HAP-1 (cell line): ENCODE measurements around the gene TIE1.
A peak's percentile ranks its signal among the peaks of the same experiment; 100 is the strongest.

ENCODE experiments used
- DNase-seq, 2 experiments: peaks; one replicate each; pipeline ENCODE4 v3.0.0-alpha.2; 2016 to 2020; ENCODE audit warnings: low spot score in 2 of 2
- H3K27me3 ChIP-seq: fragments of 250-450 bp; sonication (Bioruptor Pico); 2 replicates; pipeline ENCODE4 v1.5.1; 2020; ENCODE audit warnings: low read depth, mild to moderate bottlenecking, moderate library complexity
- H3K36me3 ChIP-seq: fragments of 250-450 bp; sonication (Bioruptor Pico); replicated peaks from 2 replicates; pipeline ENCODE4 v1.5.1; 2020; ENCODE audit warnings: mild to moderate bottlenecking
- H3K4me1 ChIP-seq: fragments of 250-450 bp; sonication (Bioruptor Pico); 2 replicates; pipeline ENCODE4 v1.5.1; 2020; ENCODE audit warnings: mild to moderate bottlenecking
- H3K4me3 ChIP-seq: fragments of 250-450 bp; sonication (Bioruptor Pico); 2 replicates; pipeline ENCODE4 v1.5.1; 2020; ENCODE audit warnings: mild to moderate bottlenecking, moderate library complexity
- H3K9me3 ChIP-seq: fragments of 250-450 bp; sonication (Bioruptor Pico); 2 replicates; pipeline ENCODE4 v1.5.1; 2020; ENCODE audit warnings: mild to moderate bottlenecking, moderate library complexity
- in situ Hi-C: fragments of 300-500 bp; cut with MboI; formaldehyde crosslinking; loops from 3 replicates; pipeline ENCODE4 v1.14.3; 2020; ENCODE audit warnings: low sequenced_read_pairs, inconsistent platforms, mixed read lengths

TIE1 gene

GRCh38 chr1:43292679-43293078, 8.1 kb upstream of the TIE1 start:
- no peaks in the 10 kb centered on the region for H3K36me3 ChIP-seq
- peaks cover 10% of the 10 kb centered on the region for H3K27me3 ChIP-seq
- H3K9me3 ChIP-seq: no peaks in the 10 kb centered on the region
- peaks cover 31% of the 10 kb centered on the region for H3K4me1 ChIP-seq
- no peak for DNase-seq
- no peak overlapping the region for H3K4me3 ChIP-seq
- in situ Hi-C loops: no loop called here

GRCh38 chr1:43293176-43293575, 7.6 kb upstream of the TIE1 start:
- Histone ChIP-seq H3K27me3 (peaks cover 5% of the 10 kb centered on the region), H3K9me3 (no peaks in the 10 kb centered on the region), H3K36me3 (no peaks in the 10 kb centered on the region), H3K4me3 (no peak overlapping the region), H3K4me1 (peaks cover 31% of the 10 kb centered on the region)
- DNase-seq: no peak
- in situ Hi-C loops: no loop called here

GRCh38 chr1:43293896-43294760, 6.7 kb upstream of the TIE1 start:
- peaks cover 31% of the 10 kb centered on the region for H3K4me1 ChIP-seq
- no peaks in the 10 kb centered on the region for H3K36me3 ChIP-seq
- no peaks in the 10 kb centered on the region for H3K9me3 ChIP-seq
- H3K27me3 ChIP-seq: no peaks in the 10 kb centered on the region
- in situ Hi-C loops: no loop called here
- no peak overlapping the region for H3K4me3 ChIP-seq
- peak; percentile 5 to 22 for DNase-seq

GRCh38 chr1:43294761-43295160, 6.0 kb upstream of the TIE1 start:
- Histone ChIP-seq H3K27me3 (no peaks in the 10 kb centered on the region), H3K4me3 (no peak overlapping the region), H3K4me1 (peaks cover 31% of the 10 kb centered on the region), H3K36me3 (no peaks in the 10 kb centered on the region), H3K9me3 (no peaks in the 10 kb centered on the region)
- no peak for DNase-seq
- in situ Hi-C loops: no loop called here

GRCh38 chr1:43296207-43296606, 4.6 kb upstream of the TIE1 start:
- in situ Hi-C loops: no loop called here
- H3K9me3 ChIP-seq: no peaks in the 10 kb centered on the region
- no peaks in the 10 kb centered on the region for H3K27me3 ChIP-seq

GRCh38 chr1:43298055-43298454, 2.7 kb upstream of the TIE1 start:
- Histone ChIP-seq H3K4me1 (peaks cover 31% of the 10 kb centered on the region), H3K9me3 (no peaks in the 10 kb centered on the region), H3K4me3 (no peak overlapping the region), H3K36me3 (no peaks in the 10 kb centered on the region), H3K27me3 (no peaks in the 10 kb centered on the region)
- DNase-seq: no peak
- in situ Hi-C loops: no loop called here

More at GRCh38 chr1:43296207-43296606, 4.6 kb upstream of the TIE1 start:
- peaks cover 31% of the 10 kb centered on the region for H3K4me1 ChIP-seq
- H3K4me3 ChIP-seq: no peak overlapping the region
- H3K36me3 ChIP-seq: no peaks in the 10 kb centered on the region
- peak in 1 of 2 experiments; percentile 23 for DNase-seq

GRCh38 chr1:43299101-43299500, 1.7 kb upstream of the TIE1 start:
- H3K36me3 ChIP-seq: no peaks in the 10 kb centered on the region
- H3K27me3 ChIP-seq: no peaks in the 10 kb centered on the region
- H3K4me1 ChIP-seq: peaks cover 30% of the 10 kb centered on the region
- in situ Hi-C loops: no loop called here
- H3K9me3 ChIP-seq: no peaks in the 10 kb centered on the region
- no peak for DNase-seq
- H3K4me3 ChIP-seq: no peak overlapping the region

- H3K4me3 ChIP-seq: no peak overlapping the region
- DNase-seq: no peak
- peaks cover 2% of the 10 kb centered on the region for H3K4me1 ChIP-seq
- H3K27me3 ChIP-seq: no peaks in the 10 kb centered on the region
- H3K36me3 ChIP-seq: no peaks in the 10 kb centered on the region
- no peaks in the 10 kb centered on the region for H3K9me3 ChIP-seq
- in situ Hi-C loops: no loop called here
Measured at GRCh38 chr1:43302201-43302600, 1.4 kb downstream of the TIE1 start.

GRCh38 chr1:43302721-43303470, 2.1 kb downstream of the TIE1 start:
- no peaks in the 10 kb centered on the region for H3K27me3 ChIP-seq
- no peak for DNase-seq
- H3K4me1 ChIP-seq: no peaks in the 10 kb centered on the region
- H3K36me3 ChIP-seq: no peaks in the 10 kb centered on the region
- in situ Hi-C loops: no loop called here
- no peaks in the 10 kb centered on the region for H3K9me3 ChIP-seq
- H3K4me3 ChIP-seq: no peak overlapping the region

GRCh38 chr1:43303471-43304313, 2.9 kb downstream of the TIE1 start:
- H3K4me1 ChIP-seq: no peaks in the 10 kb centered on the region
- DNase-seq: no peak
- in situ Hi-C loops: no loop called here
- no peak overlapping the region for H3K4me3 ChIP-seq
- H3K27me3 ChIP-seq: no peaks in the 10 kb centered on the region
- H3K9me3 ChIP-seq: no peaks in the 10 kb centered on the region
- no peaks in the 10 kb centered on the region for H3K36me3 ChIP-seq

- H3K36me3 ChIP-seq: no peaks in the 10 kb centered on the region
- no peaks in the 10 kb centered on the region for H3K4me1 ChIP-seq
- H3K4me3 ChIP-seq: no peak overlapping the region
- in situ Hi-C loops: no loop called here
- H3K27me3 ChIP-seq: no peaks in the 10 kb centered on the region
- no peak for DNase-seq
- H3K9me3 ChIP-seq: no peaks in the 10 kb centered on the region
Measured at GRCh38 chr1:43304314-43304681, 3.5 kb downstream of the TIE1 start.

- H3K4me1 ChIP-seq: no peaks in the 10 kb centered on the region
- H3K36me3 ChIP-seq: no peaks in the 10 kb centered on the region
- no peaks in the 10 kb centered on the region for H3K9me3 ChIP-seq
- DNase-seq: no peak
- no peak overlapping the region for H3K4me3 ChIP-seq
- in situ Hi-C loops: no loop called here
- H3K27me3 ChIP-seq: no peaks in the 10 kb centered on the region
Measured at GRCh38 chr1:43304771-43305300, 4.1 kb downstream of the TIE1 start.

GRCh38 chr1:43305461-43305860, 4.7 kb downstream of the TIE1 start:
- Histone ChIP-seq H3K27me3 (no peaks in the 10 kb centered on the region), H3K4me3 (no peak overlapping the region), H3K9me3 (no peaks in the 10 kb centered on the region)

More at GRCh38 chr1:43305461-43305860, 4.7 kb downstream of the TIE1 start:
- no peaks in the 10 kb centered on the region for H3K4me1 ChIP-seq
- H3K36me3 ChIP-seq: no peaks in the 10 kb centered on the region
- in situ Hi-C loops: no loop called here
- no peak for DNase-seq
